GM21528 (cell line): ENCODE measurements around the gene ONECUT2.
"Not testable (repeated sequence)": the region's sequence is repeated elsewhere in the genome, so short reads cannot be mapped to it uniquely, and the experiment has no call there.

Experiments used
- ATAC-seq: cut with Tn5 transposase; IDR thresholded peaks from one replicate; pipeline ENCODE4 v1.9.1; 2021; ENCODE audit warnings: mild to moderate bottlenecking, moderate library complexity; ENCODE audit not compliant: unreplicated experiment, low FRiP score

ONECUT2 gene

DNA sequence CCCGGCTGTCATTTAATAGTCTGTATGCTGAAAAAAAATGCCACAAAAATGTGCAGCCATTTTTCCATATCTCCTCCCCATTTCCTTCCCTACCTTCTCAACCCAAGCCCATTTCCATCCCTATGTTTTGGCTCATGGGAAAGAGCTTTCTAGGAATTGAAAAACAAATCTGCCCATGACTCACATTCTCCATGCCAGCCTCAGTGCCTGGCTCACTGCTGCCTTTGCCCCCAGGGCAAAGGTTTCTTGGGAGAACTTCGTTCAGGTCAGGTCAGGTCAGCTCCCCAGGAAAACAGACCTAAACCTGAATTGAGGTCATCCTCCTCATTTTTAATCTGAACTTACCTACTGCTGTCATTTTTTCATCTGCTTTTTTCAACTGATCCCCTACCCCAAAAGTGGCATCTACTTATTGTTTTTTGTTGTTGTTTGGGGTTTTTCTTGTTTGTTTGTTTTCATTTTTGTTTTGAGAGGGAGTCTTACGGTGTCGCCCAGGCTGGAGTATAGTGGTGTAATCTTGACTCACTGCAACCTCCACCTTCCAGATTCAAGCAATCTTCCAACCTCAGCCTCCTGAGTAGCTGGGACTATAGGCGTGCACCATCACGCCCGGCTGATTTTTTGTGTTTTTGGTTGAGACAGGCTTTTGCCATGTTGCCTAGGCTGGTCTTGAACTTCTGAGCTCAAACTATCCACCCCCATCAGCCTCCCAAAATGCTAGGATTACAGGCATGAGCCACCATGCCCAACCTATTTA, 84.7 kb downstream of the ONECUT2 start:
- no peak for ATAC-seq

DNA sequence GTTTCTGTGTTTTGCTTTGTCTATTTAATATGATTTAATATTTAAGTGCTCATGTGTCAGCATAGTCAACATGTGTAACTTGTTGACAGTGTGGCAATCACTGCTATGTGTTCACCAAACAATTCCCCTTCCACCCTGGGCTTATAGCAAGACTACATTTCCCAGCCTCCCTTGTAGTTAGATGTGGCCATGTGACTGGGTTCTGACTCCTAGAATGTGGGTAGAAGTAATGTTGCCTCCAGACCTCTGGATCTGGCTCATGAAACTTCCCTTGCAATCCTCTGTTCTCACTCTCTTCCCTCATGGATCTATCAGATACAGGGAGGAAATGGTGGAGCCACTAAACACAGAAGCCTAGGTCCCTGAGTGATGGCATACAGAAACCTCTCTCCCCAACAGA, 87.2 kb downstream of the ONECUT2 start:
- not testable (repeated sequence) for ATAC-seq

GRCh38 chr18:57523171-57523956, 88.2 kb downstream of the ONECUT2 start:
- ATAC-seq, result no peak

DNA sequence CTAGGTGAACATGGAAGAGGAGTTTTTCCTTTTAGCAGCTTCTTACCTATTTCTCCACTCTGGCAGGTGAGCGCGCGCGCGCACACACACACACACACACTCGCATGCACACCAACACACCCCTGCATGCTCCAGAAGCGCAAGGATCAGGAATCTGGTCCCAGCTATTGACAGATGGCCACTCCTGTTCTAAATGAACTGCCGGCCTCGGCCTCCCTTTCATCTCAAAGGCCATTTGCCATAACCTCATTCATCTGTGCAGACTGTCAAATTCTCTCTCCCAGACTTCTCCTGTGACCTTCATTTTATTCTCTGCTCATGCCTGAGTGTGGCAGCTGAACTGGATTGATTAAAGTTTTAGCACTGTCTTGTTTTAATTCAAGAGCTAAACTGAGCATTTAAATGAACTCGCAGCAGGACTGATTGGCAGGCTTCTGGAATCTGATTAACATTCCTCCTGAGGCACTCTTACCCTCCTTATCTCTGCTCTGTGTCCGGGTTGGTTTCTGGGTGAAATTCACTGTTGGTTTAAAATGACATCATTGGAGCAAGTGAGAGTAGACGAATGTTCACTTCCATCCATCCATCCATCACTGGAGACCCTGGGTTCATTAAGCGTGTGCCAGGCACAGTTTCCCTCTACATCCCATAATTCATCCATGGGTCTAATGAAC, 92.5 kb downstream of the ONECUT2 start:
- ATAC-seq, result no peak

DNA sequence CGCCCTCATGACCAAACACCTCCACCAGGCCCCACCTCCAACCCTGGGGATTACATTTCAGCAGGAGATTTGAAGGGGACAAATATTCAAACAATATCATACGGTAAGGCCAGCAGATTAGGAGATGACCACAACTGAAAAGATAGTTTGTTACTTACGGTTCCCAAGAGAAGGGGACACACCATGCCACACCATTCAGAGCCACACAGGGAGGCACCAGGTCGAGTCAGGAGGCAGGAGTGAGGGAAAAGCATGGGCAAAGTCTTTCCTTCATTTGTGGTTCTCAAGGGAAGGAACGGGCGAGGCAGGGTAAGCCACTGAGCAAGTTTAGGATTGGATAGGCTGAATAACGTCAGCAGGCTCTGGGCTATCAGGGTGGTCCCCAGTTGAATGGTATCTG, 94.0 kb downstream of the ONECUT2 start:
- ATAC-seq, result no peak

GRCh38 chr18:57533006-57533867, 98.1 kb downstream of the ONECUT2 start:
- no peak for ATAC-seq

DNA sequence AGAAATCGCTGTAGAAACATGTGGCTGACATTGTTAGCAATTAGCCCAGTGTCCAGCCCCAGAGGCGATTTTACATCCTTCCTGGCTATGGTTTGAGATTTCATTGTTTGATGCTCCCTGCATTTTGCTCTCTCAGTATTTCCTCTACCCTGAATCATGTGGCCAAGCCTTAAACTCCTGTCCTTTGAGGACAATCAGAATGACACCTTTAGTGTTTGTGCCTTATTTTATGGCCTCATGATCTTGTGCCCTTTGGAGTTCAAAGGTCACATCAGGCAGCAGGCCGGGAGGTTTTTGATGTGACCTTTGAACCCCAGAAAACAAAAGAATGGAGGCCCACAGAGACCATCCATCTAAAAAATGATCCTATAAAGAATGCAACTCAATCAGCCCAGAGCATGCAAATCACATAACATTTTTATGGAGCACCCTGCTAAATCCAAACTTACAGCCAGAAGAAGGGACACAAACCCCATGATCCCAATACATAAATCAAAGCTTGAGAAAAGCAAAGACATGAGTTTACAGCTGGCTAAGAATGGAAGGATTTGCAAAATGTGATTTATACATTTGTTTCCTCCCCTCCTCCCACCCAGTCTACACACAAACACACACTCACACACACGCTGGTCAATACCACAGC, 98.8 kb downstream of the ONECUT2 start:
- ATAC-seq, result no peak

- no peak for ATAC-seq
Measured at GRCh38 chr18:57534511-57534909, 99.3 kb downstream of the ONECUT2 start.

GRCh38 chr18:57538614-57539013, 103.4 kb downstream of the ONECUT2 start:
- no peak for ATAC-seq

GRCh38 chr18:57539702-57540101, 104.5 kb downstream of the ONECUT2 start:
- ATAC-seq, result no peak
